VCaP (cell line): Measurements from ENCODE around the gene COLQ.

Source experiments
- H3K27ac ChIP-seq: fragments of 450-650 bp; 2 replicates; pipeline ENCODE4 v1.5.1; 2017
- CTCF ChIP-seq: fragments of 450-650 bp; conservative IDR thresholded peaks from 2 replicates; pipeline ENCODE4 v1.5.1; 2017; ENCODE audit warnings: mild to moderate bottlenecking, moderate library complexity

Gene COLQ

GRCh38 chr3:15449489-15450224 is 71.8 kb downstream of the COLQ start:
- H3K27ac ChIP-seq = no peak overlapping the region
- TF ChIP-seq CTCF = no peak

GRCh38 chr3:15443826-15444524 is 77.5 kb downstream of the COLQ start:
- H3K27ac ChIP-seq = no peak overlapping the region
- TF ChIP-seq CTCF = no peak

- no peak for TF ChIP-seq CTCF
- H3K27ac ChIP-seq = no peak overlapping the region
Measured at GRCh38 chr3:15440891-15441290, 80.6 kb downstream of the COLQ start.

- H3K27ac ChIP-seq = no peak overlapping the region
- TF ChIP-seq CTCF = no peak
Measured at GRCh38 chr3:15439476-15439875, 82.0 kb downstream of the COLQ start.

GRCh38 chr3:15438983-15439382 is 82.5 kb downstream of the COLQ start:
- no peak for TF ChIP-seq CTCF
- H3K27ac ChIP-seq = no peak overlapping the region

- H3K27ac ChIP-seq = no peak overlapping the region
- no peak for TF ChIP-seq CTCF
Measured at GRCh38 chr3:15436246-15436645, 85.3 kb downstream of the COLQ start.

- H3K27ac ChIP-seq = no peak overlapping the region
- TF ChIP-seq CTCF = no peak
Measured at GRCh38 chr3:15434756-15435155, 86.8 kb downstream of the COLQ start.
